ENCODE results near the gene ARID4B. TPM values are rescaled to one million over a fixed set of nuclear protein-coding genes. Genes with fewer than 3 reads are reported as not detected.

ARID4B gene
- total and polyA plus RNA-seq, 2 of the 13 experiments (the other 11 are each of a cell fraction or from before 2014, with no cell fraction given): 9.7 to 24.6 TPM

DNA sequence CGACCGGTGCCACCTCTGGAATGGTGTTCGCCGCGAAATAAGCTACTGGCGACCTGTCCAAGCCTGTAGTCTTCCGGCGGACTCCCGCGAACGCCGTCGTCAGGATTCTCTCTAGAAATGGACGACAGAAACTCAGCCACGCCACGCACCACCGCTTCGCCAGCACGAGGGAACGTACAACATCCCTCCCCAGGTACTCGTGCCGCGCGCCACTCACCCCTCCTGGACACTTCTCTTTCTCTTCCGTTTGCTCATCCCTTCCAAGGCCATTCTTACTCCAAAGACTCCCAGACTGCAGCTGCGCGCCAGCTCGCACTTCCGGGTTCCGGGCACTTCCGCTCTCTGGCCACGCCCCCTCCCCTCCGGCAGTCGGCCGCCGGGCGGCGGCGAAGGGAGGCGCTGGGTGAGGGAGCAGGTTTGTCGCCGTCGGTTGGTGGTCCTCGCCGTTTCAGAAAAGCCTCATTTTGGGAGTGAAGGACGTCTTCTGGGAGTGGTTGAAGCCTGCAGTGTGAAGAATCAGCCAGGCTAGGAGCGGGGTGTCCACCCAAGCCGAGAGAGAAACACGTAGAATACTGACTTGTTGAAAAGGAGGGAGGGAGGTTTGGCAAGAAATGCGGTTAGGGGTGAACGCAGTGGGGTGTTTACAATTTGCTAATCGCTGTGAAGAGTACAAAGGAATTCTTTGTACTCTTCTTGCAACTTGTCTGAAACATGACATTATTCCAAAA lies 166.9 kb downstream of the ARID4B start, which contains the start of gene RBM34 (continued):
- TF ChIP-seq, protein P1, sequence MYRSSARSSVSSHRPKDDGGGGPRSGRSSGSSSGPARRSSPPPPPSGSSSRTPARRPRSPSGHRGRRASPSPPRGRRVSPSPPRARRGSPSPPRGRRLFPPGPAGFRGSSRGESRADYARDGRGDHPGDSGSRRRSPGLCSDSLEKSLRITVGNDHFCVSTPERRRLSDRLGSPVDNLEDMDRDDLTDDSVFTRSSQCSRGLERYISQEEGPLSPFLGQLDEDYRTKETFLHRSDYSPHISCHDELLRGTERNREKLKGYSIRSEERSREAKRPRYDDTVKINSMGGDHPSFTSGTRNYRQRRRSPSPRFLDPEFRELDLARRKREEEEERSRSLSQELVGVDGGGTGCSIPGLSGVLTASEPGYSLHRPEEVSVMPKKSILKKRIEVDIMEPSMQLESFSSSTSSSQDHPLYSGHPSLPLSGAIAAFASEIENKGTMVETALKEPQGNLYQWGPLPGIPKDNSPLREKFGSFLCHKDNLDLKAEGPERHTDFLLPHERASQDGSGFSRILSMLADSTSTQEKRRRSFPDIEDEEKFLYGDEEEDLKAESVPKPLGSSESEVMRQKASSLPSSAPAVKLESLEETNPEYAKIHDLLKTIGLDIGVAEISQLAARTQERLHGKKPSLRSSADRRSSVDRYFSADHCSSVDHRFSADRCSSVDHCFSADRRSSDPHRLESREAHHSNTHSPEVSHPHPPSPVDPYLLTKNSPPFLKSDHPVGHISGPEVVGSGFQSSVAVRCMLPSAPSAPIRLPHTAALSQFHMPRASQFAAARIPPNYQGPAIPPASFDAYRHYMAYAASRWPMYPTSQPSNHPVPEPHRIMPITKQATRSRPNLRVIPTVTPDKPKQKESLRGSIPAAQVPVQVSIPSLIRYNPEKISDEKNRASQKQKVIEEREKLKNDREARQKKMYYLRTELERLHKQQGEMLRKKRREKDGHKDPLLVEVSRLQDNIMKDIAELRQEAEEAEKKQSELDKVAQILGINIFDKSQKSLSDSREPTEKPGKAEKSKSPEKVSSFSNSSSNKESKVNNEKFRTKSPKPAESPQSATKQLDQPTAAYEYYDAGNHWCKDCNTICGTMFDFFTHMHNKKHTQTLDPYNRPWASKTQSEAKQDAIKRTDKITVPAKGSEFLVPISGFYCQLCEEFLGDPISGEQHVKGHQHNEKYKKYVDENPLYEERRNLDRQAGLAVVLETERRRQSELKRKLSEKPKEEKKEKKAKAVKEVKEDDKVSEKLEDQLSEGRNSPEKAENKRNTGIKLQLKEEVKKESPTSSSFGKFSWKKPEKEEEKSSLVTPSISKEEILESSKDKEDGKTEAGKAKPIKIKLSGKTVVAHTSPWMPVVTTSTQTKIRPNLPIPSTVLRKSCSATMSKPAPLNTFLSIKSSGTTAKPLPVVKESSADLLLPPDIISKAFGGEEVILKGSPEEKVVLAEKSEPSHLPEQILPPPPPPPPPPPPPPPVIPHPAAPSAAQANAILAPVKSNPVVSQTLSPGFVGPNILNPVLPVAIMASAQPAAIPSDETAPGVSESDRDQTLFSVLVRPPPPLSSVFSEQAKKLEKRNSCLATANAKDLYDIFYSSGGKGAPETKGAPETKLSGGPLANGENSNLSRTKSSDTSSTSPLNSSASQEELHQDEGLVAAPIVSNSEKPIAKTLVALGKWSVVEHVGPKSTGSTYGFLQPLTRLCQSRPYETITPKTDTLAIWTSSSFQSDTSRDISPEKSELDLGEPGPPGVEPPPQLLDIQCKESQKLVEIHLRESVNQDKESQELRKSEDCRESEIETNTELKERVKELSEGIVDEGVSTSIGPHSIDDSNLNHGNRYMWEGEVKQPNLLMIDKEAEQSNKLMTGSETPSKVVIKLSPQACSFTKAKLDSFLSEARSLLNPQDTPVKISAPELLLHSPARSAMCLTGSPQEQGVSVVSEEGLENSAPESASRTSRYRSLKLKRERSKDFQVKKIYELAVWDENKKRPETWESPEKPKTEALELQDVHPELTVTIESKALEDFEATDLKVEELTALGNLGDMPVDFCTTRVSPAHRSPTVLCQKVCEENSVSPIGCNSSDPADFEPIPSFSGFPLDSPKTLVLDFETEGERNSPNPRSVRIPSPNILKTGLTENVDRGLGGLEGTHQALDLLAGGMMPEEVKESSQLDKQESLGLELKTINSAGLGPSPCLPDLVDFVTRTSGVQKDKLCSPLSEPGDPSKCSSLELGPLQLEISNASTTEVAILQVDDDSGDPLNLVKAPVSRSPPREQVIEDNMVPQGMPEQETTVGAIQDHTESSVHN (CRISPR knock-in tag; IDR thresholded peaks at IDR 0.05): peak; percentile 91; the same call in 1 of the 2 replicates
- TF ChIP-seq, protein P2, sequence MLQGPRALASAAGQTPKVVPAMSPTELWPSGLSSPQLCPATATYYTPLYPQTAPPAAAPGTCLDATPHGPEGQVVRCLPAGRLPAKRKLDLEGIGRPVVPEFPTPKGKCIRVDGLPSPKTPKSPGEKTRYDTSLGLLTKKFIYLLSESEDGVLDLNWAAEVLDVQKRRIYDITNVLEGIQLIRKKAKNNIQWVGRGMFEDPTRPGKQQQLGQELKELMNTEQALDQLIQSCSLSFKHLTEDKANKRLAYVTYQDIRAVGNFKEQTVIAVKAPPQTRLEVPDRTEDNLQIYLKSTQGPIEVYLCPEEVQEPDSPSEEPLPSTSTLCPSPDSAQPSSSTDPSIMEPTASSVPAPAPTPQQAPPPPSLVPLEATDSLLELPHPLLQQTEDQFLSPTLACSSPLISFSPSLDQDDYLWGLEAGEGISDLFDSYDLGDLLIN (CRISPR knock-in tag; IDR thresholded peaks at IDR 0.05; ENCODE audit: borderline replicate concordance): peak; percentile 69; the same call in 1 of the 2 replicates
- TF ChIP-seq AGO1 (IDR thresholded peaks at IDR 0.05; ENCODE audit: low read depth, low read length, poor library complexity, severe bottlenecking) (no peak), ZNF674 (CRISPR knock-in tag; IDR thresholded peaks at IDR 0.05; ENCODE audit: low read depth) (no peak), ZEB1 (IDR thresholded peaks at IDR 0.05; ENCODE audit: insufficient replicate concordance, low read depth) (peak; percentile 57), ZZZ3 (CRISPR knock-in tag; IDR thresholded peaks at IDR 0.05; ENCODE audit: borderline replicate concordance) (no peak; the same call in 1 of the 2 replicates), IKZF1 (IDR thresholded peaks at IDR 0.05) (no peak), ADNP (CRISPR knock-in tag; IDR thresholded peaks at IDR 0.05) (no peak), SYNCRIP (IDR thresholded peaks at IDR 0.05; ENCODE audit: insufficient read depth, low read depth, low read length) (no peak), NFYB (CRISPR knock-in tag; IDR thresholded peaks at IDR 0.05) (no peak), ZFP82 (CRISPR knock-in tag; IDR thresholded peaks at IDR 0.05; ENCODE audit: borderline replicate concordance) (no peak; the same call in 1 of the 2 replicates), SUZ12 (IDR thresholded peaks at IDR 0.05; ENCODE audit: low read depth, low read length) (no peak), ZFP41 (CRISPR knock-in tag; IDR thresholded peaks at IDR 0.05; ENCODE audit: borderline replicate concordance) (peak; percentile 93; the same call in 1 of the 2 replicates), SMC3 (IDR thresholded peaks at IDR 0.05; ENCODE audit: low read length) (no peak), HNRNPL (IDR thresholded peaks at IDR 0.05; ENCODE audit: low read depth, low read length) (0 out of 2 replicates have a peak, but pooled peaks have one; percentile 18)
- TF ChIP-seq, protein P3, sequence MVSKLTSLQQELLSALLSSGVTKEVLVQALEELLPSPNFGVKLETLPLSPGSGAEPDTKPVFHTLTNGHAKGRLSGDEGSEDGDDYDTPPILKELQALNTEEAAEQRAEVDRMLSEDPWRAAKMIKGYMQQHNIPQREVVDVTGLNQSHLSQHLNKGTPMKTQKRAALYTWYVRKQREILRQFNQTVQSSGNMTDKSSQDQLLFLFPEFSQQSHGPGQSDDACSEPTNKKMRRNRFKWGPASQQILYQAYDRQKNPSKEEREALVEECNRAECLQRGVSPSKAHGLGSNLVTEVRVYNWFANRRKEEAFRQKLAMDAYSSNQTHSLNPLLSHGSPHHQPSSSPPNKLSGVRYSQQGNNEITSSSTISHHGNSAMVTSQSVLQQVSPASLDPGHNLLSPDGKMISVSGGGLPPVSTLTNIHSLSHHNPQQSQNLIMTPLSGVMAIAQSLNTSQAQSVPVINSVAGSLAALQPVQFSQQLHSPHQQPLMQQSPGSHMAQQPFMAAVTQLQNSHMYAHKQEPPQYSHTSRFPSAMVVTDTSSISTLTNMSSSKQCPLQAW (CRISPR knock-in tag; IDR thresholded peaks at IDR 0.05): peak; percentile 94
- TF ChIP-seq, protein P4, sequence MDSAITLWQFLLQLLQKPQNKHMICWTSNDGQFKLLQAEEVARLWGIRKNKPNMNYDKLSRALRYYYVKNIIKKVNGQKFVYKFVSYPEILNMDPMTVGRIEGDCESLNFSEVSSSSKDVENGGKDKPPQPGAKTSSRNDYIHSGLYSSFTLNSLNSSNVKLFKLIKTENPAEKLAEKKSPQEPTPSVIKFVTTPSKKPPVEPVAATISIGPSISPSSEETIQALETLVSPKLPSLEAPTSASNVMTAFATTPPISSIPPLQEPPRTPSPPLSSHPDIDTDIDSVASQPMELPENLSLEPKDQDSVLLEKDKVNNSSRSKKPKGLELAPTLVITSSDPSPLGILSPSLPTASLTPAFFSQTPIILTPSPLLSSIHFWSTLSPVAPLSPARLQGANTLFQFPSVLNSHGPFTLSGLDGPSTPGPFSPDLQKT (CRISPR knock-in tag; IDR thresholded peaks at IDR 0.05; ENCODE audit: borderline replicate concordance): no peak; the same call in 1 of the 2 replicates

All from HepG2 (cell line).